ENCODE data around the gene SCAMP5.

The SCAMP5 gene

DNA sequence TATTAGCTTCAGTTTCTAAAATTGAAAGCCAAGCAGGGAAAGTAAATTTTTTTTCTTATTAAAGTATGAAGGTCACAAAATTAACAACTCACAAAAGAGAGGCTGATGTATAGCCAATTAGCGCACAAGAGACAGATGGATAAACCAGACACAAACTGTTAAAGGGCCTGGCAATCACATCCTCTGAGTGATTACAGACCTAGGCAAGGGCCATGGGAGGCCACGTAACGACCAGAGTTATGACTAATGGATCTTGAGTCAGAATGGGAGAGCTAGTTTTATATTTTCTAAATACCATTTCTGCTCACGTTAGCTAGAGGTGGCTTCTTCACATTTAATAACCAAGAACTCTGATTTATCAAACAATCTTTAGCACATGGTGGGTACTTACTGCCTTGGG is 17.8 kb upstream of the SCAMP5 start:
- DNase-seq: peak; percentile 59

DNA sequence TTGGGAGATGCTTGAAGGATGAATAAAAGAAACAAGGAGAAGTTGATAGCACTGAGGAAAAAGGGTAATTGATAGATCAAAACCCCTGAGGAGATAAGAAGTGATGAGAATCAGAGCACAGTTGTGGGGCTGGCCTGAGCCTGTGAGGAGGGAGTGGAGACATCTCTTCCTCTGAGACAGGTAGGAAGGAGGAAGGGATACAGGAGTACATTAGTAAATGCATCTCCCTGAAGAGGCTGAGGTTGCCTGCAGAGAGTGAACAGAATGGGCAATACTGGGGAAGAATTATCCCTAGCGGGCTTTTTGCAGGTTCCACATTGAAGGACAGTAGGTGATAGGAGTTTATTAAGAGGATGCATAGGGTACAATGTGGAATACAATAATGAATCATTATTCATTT is 17.3 kb upstream of the SCAMP5 start:
- DNase-seq: no peak

DNA sequence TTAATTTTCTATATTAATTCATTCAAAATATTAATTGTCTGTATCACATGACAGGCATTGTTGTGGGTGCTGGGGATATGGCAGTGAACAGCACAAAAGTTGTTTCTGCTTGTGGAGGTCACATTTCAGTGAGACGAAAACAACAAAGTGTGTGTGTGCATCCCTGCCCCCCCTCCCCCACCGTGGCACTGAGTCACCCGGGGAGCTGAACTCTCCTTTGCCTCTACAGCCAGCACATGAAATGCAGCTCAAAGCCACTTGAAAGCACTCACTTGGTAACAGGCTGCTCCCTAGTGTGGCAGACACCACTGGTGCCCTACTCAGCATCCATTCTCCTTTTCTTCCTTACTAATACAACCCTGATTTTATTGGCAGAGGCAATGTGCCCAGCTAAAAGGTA is 16.9 kb upstream of the SCAMP5 start:
- DNase-seq: peak; percentile 6

DNA sequence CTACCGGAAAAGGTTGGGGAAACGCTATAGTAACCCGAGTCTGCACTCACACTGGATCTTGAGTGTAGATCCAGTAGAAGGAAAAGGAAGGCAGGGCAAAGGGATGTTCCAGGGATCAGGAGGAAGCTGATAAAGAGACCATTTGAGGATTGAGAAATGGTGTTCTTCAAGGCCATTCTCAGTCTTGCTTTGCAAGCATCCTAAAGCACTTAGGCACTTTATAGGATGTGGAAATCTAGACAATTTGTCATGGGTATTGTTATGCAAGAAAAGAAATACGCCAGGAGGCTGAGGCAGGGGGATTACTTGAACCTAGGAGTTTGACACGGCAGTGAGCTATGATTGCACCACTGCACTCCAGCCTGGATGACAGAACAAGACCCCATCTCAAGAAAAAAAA is 13.2 kb upstream of the SCAMP5 start:
- DNase-seq: no peak

DNA sequence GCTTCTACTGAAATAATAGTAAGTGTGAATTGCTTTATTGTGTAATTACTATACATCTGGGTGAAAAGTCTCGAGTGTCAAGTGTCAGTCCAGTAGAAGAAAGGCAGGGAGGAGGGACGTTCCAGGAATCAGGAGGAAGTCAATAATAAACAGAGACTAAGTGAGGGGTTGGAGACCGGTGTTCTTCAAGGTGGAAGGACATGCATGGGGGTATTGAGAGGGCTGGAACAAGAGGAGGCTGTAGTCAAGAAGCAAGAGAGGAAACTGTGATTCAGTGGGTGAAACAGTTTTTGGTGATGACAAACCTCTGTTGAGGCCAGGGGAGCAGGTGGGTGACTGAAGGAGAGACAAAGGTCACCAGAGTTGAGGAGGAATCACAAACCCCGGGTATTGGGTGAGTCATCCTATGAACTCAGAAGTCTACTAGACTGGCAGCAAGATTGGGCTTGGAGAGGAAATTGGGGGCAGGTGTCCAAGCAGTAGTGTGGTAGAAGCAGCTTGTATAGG is 11.6 kb upstream of the SCAMP5 start:
- no peak for DNase-seq

DNA sequence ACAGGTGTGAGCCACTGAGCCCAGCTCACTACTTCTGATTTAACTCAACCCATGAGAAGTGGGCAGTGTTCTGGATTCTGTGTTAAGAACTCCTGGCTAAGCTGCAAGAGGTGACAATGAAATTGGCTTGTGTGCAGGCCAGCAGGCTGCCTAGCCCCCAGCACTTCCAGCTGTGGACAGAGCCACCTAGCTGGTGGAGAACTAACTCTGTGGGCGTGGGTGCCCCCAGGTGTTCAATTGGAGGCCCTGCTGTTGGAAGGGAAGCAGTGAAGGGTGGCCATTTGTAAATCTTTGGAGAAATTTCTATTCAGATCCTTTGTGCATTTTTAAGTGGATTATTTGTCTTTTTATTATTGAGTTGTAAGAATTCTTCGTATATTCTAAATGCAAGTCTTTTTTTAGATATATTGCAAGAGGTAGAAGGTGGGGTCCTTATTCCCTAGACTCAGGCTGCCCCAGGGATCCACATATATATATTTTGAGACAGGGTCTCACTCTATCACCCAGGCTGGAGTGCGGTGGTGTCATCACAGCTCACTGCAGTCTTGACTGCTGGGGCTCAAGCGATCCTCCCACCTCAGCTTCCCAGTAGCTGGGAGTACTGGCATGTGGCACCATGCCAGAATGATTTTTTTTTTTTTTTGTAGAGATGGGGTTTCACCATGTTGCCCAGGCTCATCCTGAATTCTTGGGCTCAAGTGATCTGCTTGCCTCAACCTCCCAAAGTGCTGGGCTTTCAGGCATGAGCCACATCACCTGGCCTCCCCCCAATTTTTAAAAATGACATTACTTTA is 7.2 kb upstream of the SCAMP5 start:
- DNase-seq: peak; percentile 64

DNA sequence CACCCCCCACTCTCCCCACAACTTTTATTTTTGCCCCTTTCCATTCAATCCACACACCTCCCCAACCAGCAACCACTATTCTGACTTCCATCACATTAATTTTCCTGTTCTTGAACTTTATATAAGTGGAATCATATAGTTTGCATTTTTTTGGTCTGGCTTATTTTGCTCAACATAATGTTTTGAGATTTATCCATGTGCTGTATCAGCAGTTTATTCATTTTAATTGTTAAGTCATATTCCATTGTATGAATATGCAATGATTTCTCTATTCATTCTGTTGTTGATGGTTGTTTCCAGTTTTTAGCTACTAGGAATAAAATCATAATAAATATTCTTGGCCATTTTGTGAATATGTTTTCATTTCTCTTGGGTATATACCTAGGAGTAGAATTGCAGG is 5.8 kb upstream of the SCAMP5 start:
- DNase-seq: no peak

DNA sequence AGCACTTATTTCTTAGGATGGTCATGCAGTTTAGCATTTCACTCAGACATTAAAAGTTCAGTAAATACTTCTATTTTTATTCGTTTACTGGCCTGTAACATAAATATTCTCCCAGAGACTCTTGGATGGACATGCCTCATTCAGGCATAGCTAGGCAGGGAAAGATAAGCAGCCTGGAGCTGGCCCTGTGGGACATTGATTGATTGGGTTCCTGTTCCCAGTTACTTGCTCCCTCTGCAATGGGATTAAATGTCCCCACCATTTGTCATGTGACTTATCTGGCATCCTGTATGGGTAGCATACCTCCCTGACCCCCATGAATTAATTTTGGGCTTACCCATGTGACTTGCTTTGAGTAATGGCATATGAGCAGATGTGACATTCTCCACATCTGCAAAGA is 2.7 kb upstream of the SCAMP5 start:
- no peak for DNase-seq

DNA sequence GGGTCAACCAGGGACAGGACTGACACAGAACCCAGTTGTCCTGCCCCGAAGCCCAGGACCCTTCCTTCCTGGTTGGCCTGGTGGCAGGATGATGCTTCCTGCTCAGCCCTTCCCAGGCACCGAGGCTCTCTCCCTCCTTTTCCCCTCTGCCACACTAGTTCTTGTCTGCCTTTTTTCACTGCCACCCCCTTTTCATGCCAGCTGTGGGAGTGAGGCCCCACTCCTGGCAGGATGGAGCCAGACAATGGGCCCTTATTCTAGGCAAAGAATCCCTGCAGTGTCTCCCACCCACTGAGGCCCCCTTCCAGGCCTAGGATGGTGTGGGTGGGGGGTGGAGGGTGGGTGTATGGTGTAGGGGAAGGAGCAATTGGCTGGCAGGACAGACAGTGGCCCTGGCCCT is 1.1 kb upstream of the SCAMP5 start:
- DNase-seq: no peak

DNA sequence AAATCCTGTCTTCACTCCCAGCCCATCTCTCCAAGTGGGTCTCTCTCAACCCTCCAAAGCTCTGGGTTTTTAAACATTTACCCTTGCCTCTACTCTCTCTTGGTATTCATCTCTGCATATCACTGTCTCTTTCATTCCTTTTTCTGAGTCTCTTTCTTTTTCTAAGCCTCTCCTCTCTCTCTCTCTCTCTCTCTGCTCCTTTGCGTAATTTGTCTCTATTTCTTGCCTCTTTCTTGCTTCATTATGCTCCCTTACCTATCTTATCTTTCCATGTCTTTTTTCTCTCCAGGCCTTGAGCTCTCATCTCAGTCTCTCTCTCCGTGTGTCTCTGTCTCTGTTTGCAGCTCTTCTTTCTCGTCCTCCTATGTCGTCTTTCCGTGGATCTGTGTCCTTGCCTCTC is 678 bp upstream of the SCAMP5 start:
- no peak for DNase-seq

DNA sequence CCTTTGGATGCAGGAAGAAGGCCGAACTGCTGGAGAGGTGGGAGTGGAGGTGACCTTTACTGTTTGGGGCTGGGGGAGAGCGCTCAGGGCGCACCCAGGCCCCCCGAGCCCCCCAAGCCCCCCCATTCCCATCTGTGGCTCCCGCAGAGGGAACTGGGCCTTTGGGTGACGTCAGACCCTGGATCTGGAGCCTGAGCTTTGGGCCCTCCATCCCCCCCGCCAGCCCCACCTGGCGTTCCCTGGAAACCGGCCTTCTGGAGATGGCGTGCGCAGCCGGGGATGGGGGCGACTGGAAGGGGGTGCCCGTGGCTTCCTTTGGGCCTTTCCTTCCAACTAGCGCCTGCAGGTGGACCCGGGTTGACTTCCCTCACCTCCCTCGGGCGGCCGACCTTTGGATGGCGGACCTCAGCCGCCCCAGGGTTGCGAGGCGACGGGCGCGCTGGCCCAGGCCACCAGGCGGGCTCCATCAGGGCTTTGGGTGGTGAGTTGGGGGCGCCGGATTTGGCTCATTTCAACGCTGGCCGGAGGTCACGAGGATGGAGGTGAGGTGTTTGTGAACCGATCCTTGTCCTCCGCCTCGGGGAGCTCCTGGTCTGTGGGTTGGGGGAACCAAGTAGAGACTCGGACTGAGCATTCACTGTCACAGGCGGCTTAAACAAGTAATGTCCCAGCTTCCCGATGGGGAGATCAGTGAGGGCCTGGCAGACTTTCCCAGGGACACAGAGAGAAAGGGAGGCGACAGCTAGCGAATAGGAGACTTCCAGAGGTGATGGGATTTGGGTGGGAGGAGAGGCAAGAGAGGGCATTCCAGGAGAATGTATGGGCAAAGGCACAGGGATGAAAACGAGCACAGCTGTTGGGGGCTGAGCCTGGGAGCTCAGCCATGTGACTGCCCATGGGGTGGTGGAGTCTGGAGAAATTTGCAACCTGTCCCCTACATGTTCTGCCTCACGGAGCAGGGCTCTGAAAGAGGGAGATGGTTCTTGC is 709 bp downstream of the SCAMP5 start:
- DNase-seq: peak; percentile 73

DNA sequence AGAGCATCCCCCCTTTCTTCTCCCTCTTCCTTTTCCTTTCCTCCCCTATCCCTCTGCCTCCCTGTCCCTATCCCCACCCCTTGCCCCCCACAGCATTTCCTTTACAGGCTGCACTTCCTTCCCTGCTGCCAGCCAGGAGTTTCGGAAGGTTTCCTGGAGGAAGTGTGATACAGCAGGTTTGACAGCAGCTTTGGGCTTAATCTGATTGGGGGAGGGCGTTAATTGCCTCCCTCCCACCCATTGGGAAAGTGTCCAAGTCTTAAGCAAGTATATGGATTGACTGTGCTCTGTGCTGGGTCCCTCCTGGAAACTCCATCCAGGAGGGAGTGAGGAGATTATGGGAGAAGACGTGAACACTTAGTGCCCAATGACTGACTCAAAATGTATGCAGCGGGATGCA is 1.8 kb downstream of the SCAMP5 start:
- no peak for DNase-seq

DNA sequence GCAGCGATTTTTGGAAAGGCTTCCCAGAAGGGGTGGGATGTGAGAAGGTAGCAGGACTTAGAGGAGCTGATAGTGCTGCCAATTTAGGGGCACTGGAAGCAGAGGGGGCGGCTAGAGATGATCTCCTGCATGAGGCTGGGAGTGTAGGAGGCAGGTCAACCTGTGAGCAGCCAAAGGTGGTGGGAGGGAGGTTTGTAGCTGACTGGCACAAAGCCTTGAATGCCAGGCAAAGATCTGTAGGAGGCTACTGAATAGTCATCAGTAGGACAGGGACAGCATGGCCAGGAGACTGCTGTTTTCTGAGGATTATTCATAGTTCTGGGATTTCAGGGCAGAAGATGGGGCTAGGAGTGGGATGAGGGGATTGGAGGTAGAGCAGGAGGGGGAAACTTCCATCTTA is 2.2 kb downstream of the SCAMP5 start:
- no peak for DNase-seq

DNA sequence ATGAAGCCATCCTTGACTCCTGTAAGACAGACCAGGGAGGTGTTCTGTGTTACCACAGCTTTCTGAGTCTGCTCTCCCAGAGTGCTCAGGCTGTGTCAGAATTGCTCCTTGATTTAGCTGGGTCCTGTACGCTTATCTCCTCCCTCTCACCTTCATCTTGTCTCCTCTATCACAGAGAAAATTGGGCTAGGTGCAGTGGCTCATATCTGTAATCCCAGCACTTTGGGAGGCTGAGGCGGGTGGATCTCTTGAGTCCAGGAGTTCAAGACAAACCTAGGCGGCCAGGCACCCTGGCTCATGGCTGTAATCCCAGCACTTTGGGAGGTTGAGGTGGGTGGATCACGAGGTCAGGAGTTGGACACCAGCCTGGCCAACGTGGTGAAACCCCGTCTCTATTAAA is 5.9 kb downstream of the SCAMP5 start:
- no peak for DNase-seq

DNA sequence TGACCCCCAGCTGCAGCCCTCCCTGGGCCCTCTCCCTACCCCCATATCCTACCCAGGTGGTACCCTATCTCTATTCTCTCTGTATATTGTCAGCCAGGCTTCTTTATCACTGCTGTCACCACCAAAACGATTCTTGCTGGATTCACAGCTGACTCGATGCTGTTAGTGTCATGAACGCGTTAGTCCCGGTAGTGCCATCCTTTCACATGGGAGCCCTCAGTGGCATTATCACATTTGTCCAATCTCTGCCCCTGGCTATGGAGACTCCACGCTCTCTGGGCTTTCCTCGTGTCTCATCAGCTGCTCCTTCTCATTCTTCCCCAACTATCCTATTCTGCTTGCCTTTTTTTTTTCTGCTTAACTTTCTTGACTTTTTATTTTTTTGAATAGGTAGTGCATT is 7.0 kb downstream of the SCAMP5 start:
- DNase-seq: no peak

DNA sequence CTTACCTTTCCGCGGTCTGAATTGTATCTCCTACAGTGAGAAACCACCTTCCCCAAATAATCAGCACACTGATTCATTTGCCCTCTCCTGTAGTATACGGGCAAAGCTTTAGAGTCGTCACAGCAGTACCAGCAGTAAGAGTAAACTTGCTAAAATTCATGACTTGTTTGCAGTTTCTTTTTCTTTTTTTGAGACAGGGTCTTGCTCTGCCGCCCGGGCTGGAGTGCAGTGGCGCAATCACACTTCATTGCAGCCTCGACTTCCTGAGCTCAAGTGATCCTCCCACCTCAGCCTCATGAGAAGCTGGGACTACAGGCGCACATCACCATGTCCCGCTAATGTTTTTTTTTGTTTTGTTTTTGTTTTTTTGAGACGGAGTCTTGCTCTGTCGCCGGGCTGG is 11.9 kb downstream of the SCAMP5 start:
- DNase-seq: no peak

DNA sequence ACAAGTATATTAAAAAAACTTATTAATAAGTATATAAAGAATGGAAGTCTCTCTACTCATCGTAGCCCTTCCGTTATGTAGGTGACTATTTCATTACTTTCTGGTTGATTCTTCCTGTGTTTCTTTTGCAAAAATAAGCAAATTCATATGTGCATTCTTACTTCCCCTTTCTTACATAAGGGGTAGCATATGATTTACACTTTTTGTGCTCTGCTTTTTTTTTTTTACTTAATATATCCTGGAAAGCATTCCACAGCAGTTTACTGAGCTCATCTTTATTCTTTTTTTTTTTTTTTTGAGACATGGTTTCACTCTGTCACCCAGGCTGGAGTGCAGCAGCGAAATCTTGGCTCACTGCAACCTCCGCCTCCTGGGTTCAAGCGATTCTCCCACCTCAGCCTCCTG is 12.9 kb downstream of the SCAMP5 start:
- no peak for DNase-seq

DNA sequence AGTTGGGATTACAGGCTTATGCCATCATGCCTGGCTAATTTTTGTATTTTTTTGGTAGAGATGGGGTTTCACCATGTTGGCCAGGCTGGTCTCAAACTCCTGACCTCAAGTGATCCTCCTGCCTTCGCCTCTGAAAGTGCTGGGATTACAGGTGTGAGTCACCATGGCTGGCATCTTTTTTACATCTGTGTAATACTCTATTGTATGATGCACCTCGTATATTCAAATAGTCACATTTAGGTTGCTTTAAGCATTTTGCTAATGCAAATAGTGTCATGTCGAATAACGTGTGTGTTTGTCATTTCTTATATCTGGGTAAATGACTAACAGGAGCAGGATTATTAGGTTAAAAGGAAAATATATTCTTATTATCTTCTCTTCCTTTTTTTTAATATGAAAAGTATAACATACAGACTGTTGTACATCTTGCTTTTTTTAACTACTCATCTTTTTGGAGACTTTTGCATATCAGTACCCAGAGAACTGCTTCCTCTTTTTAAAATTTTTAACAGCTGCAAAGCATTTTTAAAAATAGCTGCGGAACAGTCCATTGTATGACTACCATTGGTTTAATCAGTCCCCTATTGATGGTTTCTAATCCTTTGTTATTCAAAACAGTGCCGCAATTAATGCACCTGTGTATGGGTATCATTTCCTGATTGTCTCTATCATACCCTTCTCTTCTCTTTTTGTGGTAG is 13.4 kb downstream of the SCAMP5 start:
- no peak for DNase-seq

DNA sequence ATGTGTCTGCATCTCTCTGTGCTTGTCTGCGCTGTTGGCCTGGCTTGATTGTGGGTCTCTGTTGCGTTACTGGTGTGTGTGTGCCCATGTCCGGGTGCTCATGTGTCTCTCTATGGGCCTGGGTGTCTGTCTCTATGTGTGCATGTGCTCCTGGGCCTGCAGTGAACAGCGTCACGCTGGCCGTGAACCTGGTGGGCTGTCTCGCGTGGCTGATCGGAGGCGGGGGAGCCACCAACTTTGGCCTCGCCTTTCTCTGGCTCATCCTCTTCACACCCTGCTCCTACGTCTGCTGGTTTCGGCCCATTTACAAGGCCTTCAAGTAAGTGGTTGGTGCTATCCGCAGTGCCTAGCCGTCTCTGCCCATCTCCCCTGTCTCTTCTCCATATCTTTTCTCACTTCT is 21.1 kb downstream of the SCAMP5 start:
- no peak for DNase-seq

DNA sequence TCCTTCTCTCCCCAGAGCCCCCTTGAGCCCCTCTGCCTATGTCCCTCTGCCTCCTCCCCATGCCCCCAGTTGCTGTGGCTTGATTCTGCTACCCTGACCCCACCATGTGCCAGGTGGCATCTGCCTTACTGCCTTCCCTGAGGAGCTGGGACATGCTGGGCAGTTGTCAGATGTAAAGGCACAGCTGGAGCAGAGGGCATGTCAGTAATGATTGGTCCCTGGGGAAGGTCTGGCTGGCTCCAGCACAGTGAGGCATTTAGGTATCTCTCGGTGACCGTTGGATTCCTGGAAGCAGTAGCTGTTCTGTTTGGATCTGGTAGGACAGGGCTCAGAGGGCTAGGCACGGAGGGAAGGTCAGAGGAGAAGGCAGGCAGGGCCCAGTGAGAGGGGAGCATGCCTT is 24.6 kb downstream of the SCAMP5 start:
- DNase-seq: no peak

DNA sequence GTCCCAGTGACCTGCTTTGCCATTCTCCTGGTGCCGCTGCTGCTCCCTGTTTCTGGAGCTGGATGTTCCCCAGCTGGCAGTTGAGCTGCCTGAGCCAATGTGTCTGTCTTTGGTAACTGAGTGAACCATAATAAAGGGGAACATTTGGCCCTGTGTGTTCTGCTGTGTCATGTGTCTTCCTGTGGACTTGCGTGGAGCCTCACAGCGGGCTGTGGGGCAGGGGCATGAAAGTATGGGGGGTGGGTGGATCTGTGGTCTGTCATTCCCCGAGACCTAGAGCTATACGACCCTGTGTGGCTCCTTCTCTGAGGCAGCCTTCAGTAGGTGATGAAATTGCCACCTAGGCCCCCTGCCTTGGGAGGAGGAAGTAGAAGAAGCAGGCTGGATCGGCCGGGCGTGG is 26.0 kb downstream of the SCAMP5 start:
- no peak for DNase-seq

DNA sequence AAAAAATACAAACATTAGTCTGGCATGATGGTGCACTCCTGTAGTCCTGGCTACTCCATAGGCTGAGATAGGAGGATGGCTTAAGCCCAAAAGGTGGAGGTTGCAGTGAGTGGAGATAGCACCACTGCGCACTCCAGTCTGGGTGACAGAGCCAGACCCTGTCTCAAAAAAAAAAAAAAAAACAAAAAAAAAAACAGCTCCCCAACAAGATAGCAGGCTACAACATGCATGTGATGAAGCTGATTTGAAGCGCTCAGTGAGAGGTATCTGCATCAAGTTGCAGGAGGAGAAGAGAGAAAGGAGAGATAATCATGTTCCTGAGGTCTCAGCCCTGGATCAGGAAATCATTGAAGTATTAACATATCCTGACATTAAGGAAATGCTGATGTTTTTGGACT is 27.4 kb downstream of the SCAMP5 start:
- DNase-seq: no peak

DNA sequence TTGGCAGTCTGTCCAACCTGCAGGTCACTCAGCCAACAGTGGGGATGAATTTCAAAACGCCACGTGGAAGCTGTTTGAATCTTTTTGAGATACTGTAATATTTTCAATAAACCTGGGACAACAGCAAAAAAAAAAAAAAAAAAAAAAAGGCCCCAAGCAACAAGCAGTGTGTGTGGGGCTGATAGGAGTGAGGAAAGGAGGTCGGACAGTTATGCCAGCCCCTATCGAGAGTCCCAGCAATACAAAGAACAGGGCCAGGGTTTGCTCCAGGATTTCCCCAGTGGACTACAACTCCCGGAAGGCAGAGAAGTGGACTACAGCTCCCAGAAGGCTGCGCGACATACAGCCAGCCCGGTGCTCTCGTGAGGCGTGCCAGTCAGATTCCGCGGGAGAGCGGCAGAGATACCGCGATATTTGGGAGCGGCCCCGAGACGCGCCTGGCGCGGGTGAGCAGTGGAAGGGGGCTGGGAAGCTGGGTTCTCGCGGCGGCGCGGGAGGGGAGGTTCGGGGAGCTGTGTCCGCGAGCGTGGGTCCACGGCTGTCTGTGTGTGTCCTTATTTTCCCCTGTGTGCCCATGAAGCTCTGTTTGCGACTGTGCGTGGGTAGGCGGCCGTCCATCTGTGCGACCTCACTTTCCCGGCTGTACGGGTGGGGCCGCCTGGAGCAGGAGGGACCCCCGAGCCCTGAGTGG is 28.0 kb downstream of the SCAMP5 start, which contains the start of gene PPCDC:
PPCDC (plus strand) TSS at position 410 of the 691 bp plus-strand sequence. CDS start 4,729 bp downstream, outside the sequence.
- peak; percentile 92 for DNase-seq

Measured in NCI-H1694 treated with DMSO at 0.1 percent for 48 hours (cell line).